ENCODE measurements around the gene BET1. TPM values are rescaled to one million over a fixed set of nuclear protein-coding genes. Genes with fewer than 3 reads are reported as not detected.

Gene BET1
- 53.2 TPM for total RNA-seq

GRCh38 chr7:94004024-94004951 is at the start of gene BET1:
BET1 (minus strand) TSS chr7:94004355; CDS start chr7:94004216, 139 bp downstream.

Other genes starting within 250 kb of the BET1 start
- 57.5 TPM for gene TFPI2, start 113.6 kb downstream of the BET1 start, total RNA-seq
- 20.3 TPM for gene GNGT1, start 97.8 kb downstream of the BET1 start, total RNA-seq
- 17.9 TPM for gene GNG11, start 82.6 kb downstream of the BET1 start, total RNA-seq